ENCODE measurements around the gene HERPUD1. TPM values are rescaled to one million over a fixed set of nuclear protein-coding genes. Genes with fewer than 3 reads are reported as not detected.

HERPUD1 gene
- total RNA-seq, 1 experiment from 2014 or later: 45.2 TPM

- CTCF ChIA-PET: no interaction called here
- Histone ChIP-seq H3K4me1 (ENCODE audit: control insufficient read depth, insufficient read depth, low read length) (no peaks in the 10 kb centered on the region), H3K9me3 (ENCODE audit: control insufficient read depth, insufficient read depth, low read depth, low read length) (no peaks in the 10 kb centered on the region), H3K36me3 (ENCODE audit: control insufficient read depth, insufficient read depth, low read length) (no peaks in the 10 kb centered on the region), H3K27me3 (ENCODE audit: control insufficient read depth, insufficient read depth, low read length) (no peaks in the 10 kb centered on the region), H3K4me3 (ENCODE audit: low read depth in 2 of 2, low read length in 2 of 2) (no peak overlapping the region), H3K27ac (ENCODE audit: low read length) (no peak overlapping the region)
- POLR2A ChIA-PET: no interaction called here
- BruUV-seq (replicated peaks): no TSS peak
- DNase-seq (ENCODE audit: low read depth, low spot score): no peak
- no peak for ATAC-seq
- TF ChIP-seq REST (IDR thresholded peaks at IDR 0.05; ENCODE audit: insufficient read depth in 1 of 2, low read depth in 2 of 2, low read length in 1 of 2) (no peak), CTCF (IDR thresholded peaks at IDR 0.05) (no peak), SIN3A (IDR thresholded peaks at IDR 0.05; ENCODE audit: borderline replicate concordance, insufficient read depth, low read depth, low read length) (no peak), TCF7L2 (IDR thresholded peaks at IDR 0.05; ENCODE audit: low read depth, low read length) (no peak), POLR2AphosphoS5 (IDR thresholded peaks at IDR 0.05; ENCODE audit: low read depth, low read length) (no peak)
- in situ Hi-C loops (cut with HindIII; ENCODE audit: low pct_unique_long_range_greater_than_20kb, low sequenced_read_pairs): no loop called here
- intact Hi-C loops (cut with micrococcal nuclease; ENCODE audit: unreplicated experiment): loop anchor here (10.0 kb wide), 1 partner anchor 75 kb away; no protein-coding TSS in a partner anchor
Measured at GRCh38 chr16:56969769-56970168, 37.8 kb downstream of the HERPUD1 start.

GRCh38 chr16:56970934-56971767 is 39.2 kb downstream of the HERPUD1 start:
- Histone ChIP-seq H3K9me3 (ENCODE audit: control insufficient read depth, insufficient read depth, low read depth, low read length) (no peaks in the 10 kb centered on the region), H3K4me1 (ENCODE audit: control insufficient read depth, insufficient read depth, low read length) (no peaks in the 10 kb centered on the region), H3K27ac (ENCODE audit: low read length) (no peak overlapping the region), H3K36me3 (ENCODE audit: control insufficient read depth, insufficient read depth, low read length) (no peaks in the 10 kb centered on the region), H3K27me3 (ENCODE audit: control insufficient read depth, insufficient read depth, low read length) (no peaks in the 10 kb centered on the region), H3K4me3 (ENCODE audit: low read depth in 2 of 2, low read length in 2 of 2) (no peak overlapping the region)
- in situ Hi-C loops (cut with HindIII; ENCODE audit: low pct_unique_long_range_greater_than_20kb, low sequenced_read_pairs) (no loop called here), intact Hi-C loops (cut with micrococcal nuclease; ENCODE audit: unreplicated experiment) (no loop called here)
- CTCF ChIA-PET: no interaction called here
- no peak for DNase-seq (ENCODE audit: low read depth, low spot score)
- no TSS peak for BruUV-seq (replicated peaks)
- TF ChIP-seq SIN3A (IDR thresholded peaks at IDR 0.05; ENCODE audit: borderline replicate concordance, insufficient read depth, low read depth, low read length) (no peak), CTCF (IDR thresholded peaks at IDR 0.05) (no peak), POLR2AphosphoS5 (IDR thresholded peaks at IDR 0.05; ENCODE audit: low read depth, low read length) (no peak), REST (IDR thresholded peaks at IDR 0.05; ENCODE audit: insufficient read depth in 1 of 2, low read depth in 2 of 2, low read length in 1 of 2) (no peak), TCF7L2 (IDR thresholded peaks at IDR 0.05; ENCODE audit: low read depth, low read length) (no peak)
- POLR2A ChIA-PET: interaction anchor here (0.6 kb wide), 2 partner anchors 75 to 125 kb away, joined by 3 read pairs; no protein-coding TSS in a partner anchor
- ATAC-seq: peak; percentile 60; the same call in 1 of the 2 replicates
